NCI-H774 (cell line): Measurements from ENCODE around the gene DTX1.
"Not testable (repeated sequence)": the region's sequence is repeated elsewhere in the genome, so short reads cannot be mapped to it uniquely, and the experiment has no call there.

Experiments used
- DNase-seq: peaks from one replicate; lab custom pipeline; 2025; lab: John Stamatoyannopoulos, UW

DTX1 gene

GRCh38 chr12:113136990-113137511, 80.5 kb downstream of the DTX1 start:
- DNase-seq: no peak

- no peak for DNase-seq
Measured at GRCh38 chr12:113137861-113138783, 81.6 kb downstream of the DTX1 start.

GRCh38 chr12:113138826-113139225, 82.3 kb downstream of the DTX1 start:
- no peak for DNase-seq

GRCh38 chr12:113140706-113141105, 84.2 kb downstream of the DTX1 start:
- no peak for DNase-seq

- DNase-seq: not testable (repeated sequence)
Measured at GRCh38 chr12:113141716-113142115, 85.2 kb downstream of the DTX1 start.

- DNase-seq: peak; percentile 14
Measured at GRCh38 chr12:113142173-113142885, 85.8 kb downstream of the DTX1 start.

- no peak for DNase-seq
Measured at GRCh38 chr12:113142886-113143332, 86.4 kb downstream of the DTX1 start.

GRCh38 chr12:113143959-113144358, 87.4 kb downstream of the DTX1 start:
- DNase-seq: no peak

- DNase-seq: no peak
Measured at GRCh38 chr12:113144806-113145205, 88.3 kb downstream of the DTX1 start.

- no peak for DNase-seq
Measured at GRCh38 chr12:113145720-113146551, 89.4 kb downstream of the DTX1 start.

GRCh38 chr12:113146999-113147398, 90.5 kb downstream of the DTX1 start:
- no peak for DNase-seq
